GM12864 (cell line): ENCODE measurements around the gene SLC37A1.
"Not testable (repeated sequence)": the region's sequence is repeated elsewhere in the genome, so short reads cannot be mapped to it uniquely, and the experiment has no call there.

Experiments used
- DNase-seq: peaks from one replicate; pipeline ENCODE4 v3.0.0-alpha.2; 2011; ENCODE audit warnings: low read depth
- H3K4me3 ChIP-seq: 2 replicates; pipeline ENCODE4 v1.5.1; 2011; ENCODE audit warnings: mild to moderate bottlenecking, low read depth, low read length, control low read depth
- TF ChIP-seq, protein P1 (sequence below): IDR thresholded peaks from 2 replicates; pipeline ENCODE4 v1.5.1; 2011; ENCODE audit warnings: low read depth, mild to moderate bottlenecking, moderate library complexity, low read length, control low read depth, inconsistent platforms; ENCODE audit errors: missing control alignments

SLC37A1 gene

DNA sequence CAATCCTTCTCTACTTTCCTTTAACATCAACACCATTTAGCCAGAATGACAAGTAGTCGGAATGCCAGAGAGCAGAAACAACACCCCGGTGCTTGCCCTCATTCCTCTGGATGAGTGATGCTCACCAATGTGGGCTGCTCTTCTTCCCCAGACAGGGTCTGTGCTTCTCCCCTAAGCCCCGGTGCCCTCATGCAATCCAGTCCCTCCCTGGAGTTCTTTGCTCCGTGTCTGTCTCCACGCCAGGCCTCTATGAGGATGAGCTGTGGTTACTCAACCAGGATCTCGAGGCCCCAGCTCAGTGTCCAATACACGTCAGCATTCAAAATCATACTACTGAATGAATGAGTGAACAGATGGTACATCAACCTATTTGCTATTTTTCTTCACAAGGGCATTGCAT is 110.0 kb downstream of the SLC37A1 start:
- no peak for DNase-seq
- H3K4me3 ChIP-seq, result no peak overlapping the region
- TF ChIP-seq, protein P1, sequence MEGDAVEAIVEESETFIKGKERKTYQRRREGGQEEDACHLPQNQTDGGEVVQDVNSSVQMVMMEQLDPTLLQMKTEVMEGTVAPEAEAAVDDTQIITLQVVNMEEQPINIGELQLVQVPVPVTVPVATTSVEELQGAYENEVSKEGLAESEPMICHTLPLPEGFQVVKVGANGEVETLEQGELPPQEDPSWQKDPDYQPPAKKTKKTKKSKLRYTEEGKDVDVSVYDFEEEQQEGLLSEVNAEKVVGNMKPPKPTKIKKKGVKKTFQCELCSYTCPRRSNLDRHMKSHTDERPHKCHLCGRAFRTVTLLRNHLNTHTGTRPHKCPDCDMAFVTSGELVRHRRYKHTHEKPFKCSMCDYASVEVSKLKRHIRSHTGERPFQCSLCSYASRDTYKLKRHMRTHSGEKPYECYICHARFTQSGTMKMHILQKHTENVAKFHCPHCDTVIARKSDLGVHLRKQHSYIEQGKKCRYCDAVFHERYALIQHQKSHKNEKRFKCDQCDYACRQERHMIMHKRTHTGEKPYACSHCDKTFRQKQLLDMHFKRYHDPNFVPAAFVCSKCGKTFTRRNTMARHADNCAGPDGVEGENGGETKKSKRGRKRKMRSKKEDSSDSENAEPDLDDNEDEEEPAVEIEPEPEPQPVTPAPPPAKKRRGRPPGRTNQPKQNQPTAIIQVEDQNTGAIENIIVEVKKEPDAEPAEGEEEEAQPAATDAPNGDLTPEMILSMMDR, result no peak

DNA sequence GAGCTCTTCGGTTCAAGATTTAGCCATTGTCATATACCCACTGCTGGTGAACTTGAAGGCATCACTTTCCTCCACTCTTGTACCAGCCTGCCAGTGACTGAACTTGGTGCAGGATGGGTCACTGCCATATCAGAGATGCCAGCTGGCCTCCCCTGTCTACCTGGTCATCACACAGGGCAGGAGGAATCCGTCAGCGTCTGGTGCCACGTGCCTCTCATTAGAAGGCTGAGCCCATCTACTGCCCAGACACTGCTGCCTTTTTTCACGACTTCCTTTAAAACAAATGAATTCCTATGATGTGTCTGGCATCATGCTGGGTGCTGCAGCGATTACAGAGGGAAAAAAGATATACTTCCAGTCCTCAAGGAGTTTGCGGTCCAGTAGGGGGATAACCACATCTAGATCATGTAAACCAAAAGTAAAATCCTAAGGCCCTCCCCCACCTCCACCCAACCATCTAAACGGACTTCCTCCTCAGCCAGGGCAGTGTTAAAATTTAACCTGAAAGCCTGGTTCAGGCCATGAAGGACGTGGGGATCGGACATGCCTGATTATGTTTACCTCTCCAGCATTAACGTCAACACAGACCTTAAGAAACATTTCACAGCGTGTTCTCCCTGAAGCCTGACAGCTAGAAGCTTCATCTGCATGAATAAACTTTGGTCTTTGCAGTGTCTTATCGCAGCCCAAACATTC is 110.6 kb downstream of the SLC37A1 start:
- no peak for DNase-seq
- TF ChIP-seq, protein P1, result no peak
- no peak overlapping the region for H3K4me3 ChIP-seq

DNA sequence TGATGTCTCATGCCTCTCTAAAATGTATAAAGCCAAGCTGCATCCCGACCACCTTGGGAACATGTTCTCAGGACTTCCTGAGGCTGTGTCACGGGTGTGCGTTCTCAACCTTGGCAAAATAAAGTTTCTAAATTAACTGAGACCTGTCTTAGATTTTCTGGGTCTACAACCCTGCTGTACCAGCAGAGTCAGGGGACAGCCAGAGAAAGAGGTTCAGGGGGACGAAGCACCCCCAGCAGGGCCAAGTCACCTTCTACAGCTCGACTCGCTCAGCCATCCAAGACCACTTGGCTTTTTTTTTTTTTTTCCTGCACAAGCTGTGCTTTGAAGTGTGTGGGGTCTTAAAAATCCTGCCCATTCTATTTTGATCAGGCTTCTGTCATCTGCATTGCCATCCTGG is 111.3 kb downstream of the SLC37A1 start:
- H3K4me3 ChIP-seq, result no peak overlapping the region
- TF ChIP-seq, protein P1, result no peak
- DNase-seq, result no peak

DNA sequence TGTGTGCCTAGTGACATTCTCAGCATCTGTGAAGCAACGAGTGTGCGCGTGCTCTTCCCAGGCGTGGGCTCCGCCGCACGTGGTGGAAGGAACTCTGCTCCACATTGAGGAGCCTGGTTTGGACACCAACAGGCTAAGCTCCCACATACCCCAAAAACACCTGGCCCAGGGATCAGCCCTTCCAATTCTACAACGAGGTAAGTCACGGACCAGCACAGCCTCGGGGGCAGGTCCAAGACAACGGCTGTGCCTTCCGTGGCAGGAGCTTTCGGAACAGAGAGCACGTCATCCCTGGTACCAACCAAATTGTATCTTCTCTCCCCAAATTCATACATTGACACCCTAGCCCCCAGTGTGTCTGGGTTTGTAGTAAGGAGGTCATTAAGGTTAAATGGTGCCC is 112.5 kb downstream of the SLC37A1 start:
- H3K4me3 ChIP-seq, result no peak overlapping the region
- TF ChIP-seq, protein P1, result no peak
- no peak for DNase-seq

DNA sequence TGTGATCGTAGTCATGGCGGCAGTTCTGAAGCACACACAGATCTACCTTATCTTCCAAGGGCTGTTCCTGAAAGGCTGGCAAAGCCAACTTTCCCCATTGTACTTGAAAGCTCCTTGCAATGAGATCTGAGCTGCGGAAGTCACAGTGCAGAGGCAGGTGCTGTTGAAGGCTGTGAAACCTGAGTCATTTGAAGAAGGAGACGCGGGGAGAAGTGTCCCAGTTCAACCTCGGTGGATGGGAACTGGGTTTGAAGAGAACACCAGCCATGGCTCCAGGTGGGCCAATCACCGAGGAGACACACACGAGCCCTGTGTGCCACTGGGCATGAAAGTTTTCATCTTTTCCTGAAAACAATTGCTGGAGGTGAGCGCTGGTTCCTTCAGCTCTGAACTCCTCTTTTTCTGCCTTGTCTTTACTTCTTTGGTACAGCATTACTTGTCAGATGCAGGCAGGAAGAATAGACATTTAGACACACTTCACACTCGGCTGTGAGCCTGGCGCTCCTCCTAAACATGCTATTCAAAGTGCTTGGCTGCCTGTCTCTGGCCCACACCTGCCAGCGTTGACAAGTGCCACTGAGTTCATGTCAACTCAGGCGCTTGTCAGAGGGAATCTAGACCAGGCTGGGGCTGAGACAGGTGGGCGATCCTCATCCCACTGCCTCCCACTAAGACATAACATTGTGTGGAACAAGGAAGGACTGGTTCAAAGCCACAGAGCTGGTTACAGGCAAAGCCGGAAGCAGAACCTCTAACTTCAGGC is 114.1 kb downstream of the SLC37A1 start:
- no peak for DNase-seq
- TF ChIP-seq, protein P1, result no peak
- H3K4me3 ChIP-seq, result no peak overlapping the region

DNA sequence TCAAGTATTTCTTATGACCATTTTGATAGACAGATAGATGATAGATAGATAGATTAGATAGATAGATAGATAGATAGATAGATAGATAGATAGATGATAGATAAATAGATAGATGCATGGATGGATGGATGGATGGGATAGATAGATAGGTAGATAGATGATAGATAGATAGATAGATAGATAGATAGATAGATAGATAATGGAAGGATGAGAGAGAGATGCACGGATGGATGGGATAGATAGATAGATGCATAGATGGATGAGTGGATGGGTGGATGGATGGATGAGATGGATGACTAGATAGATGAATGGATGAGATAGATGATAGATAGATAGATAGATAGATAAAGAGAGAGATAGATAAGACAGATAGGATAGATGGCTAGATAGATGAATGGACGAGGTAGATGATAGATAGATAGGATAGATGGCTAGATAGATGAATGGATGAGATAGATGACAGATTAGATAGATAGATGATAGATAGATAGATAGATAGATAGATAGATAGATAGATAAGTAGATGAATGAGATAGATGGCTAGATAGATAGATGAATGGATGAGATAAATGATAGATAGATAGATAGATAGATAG is 114.9 kb downstream of the SLC37A1 start:
- H3K4me3 ChIP-seq, DNase-seq: not testable (repeated sequence)

DNA sequence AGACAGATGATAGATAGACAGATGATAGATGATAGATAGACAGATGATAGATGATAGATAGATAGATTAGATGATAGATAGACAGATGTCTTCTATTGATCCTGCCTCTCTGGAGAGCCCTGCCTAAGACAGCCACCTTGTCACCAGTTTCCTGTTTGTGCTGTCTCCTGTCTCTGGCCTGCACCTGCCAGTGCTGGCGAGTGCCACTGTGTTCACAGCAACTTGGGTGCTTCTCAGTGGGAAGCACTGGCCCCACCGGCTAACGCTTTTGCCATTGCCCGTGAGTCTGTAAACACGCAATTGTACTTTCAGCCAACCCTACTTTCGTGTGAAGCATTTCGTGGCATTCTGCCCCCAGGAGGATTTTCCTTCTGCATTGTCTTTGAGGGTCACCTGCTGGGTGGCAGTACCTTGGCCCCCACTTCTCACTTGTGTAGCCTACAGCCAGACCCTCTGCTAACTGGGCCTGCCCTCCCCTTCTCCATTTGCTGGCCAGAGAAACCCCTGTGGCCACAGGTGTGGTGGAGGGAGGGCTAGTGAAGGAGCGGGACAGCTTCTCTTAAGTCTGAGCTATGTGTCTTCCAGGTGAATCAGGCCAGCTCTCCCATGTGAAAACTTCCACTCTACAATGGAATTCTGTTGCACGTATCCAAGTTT is 116.4 kb downstream of the SLC37A1 start:
- DNase-seq, result no peak
- H3K4me3 ChIP-seq, result no peak overlapping the region
- TF ChIP-seq, protein P1, result no peak
